Spleen (tissue), 7 donors: Measurements from ENCODE around the gene AASDHPPT.

Experiments
- POLR2A ChIP-seq, 3 donors: fragments of 450-650 bp; IDR thresholded peaks; one replicate each; pipeline ENCODE4 v1.5.1; 2017; ENCODE audit warnings: antibody characterized with exemption in 3 of 3, mild to moderate bottlenecking in 1 of 3
- POLR2AphosphoS5 ChIP-seq, 3 donors: sonication (generic); formaldehyde crosslinking; IDR thresholded peaks; one replicate each; pipeline ENCODE4 v1.5.1; 2017; ENCODE audit warnings: antibody characterized with exemption in 3 of 3
- TF ChIP-seq, protein P1 (sequence below), 11 experiments: fragments of 200-600 bp in 7 of 11; fragments of 450-650 bp in 4 of 11; sonication (generic) in 4 of 11; IDR thresholded peaks in 8 of 11; conservative IDR thresholded peaks in 3 of 11; 1 replicate in 7 of 11; 2 replicates in 4 of 11; pipeline versions ENCODE4 v1.4.0 to v1.8.0; 2016 to 2021; ENCODE audit warnings: antibody characterized with exemption in 11 of 11, inconsistent platforms in 4 of 11, mild to moderate bottlenecking in 1 of 11
- donor health status: DM: no; HTN: no; CAD: no; lungs with moderate emphysema.
- donor health status: DM: no; HTN: no; CAD: no.
- donor health status: DM: no; HTN: no; CAD: no.

DNA sequence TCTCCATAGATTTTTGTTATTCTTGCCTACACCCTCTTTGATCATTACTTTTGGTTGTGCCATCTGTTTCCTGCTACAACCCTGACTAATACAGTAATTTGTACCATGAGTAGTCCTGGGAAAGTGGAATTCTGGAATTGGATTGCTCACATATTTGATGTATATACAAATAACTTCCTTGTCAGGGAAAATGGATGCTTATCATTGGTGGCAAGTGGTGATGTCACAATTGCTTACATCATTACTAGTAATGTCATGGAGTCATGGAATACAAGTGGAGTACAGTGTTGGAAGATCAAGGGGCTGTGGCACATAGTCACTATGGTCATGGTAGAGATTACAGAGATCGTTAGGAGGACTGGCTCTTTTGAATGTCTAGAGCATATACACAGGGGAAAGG is 24.4 kb downstream of the AASDHPPT start:
- TF ChIP-seq, protein P1, sequence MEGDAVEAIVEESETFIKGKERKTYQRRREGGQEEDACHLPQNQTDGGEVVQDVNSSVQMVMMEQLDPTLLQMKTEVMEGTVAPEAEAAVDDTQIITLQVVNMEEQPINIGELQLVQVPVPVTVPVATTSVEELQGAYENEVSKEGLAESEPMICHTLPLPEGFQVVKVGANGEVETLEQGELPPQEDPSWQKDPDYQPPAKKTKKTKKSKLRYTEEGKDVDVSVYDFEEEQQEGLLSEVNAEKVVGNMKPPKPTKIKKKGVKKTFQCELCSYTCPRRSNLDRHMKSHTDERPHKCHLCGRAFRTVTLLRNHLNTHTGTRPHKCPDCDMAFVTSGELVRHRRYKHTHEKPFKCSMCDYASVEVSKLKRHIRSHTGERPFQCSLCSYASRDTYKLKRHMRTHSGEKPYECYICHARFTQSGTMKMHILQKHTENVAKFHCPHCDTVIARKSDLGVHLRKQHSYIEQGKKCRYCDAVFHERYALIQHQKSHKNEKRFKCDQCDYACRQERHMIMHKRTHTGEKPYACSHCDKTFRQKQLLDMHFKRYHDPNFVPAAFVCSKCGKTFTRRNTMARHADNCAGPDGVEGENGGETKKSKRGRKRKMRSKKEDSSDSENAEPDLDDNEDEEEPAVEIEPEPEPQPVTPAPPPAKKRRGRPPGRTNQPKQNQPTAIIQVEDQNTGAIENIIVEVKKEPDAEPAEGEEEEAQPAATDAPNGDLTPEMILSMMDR (IDR thresholded peaks at IDR 0.05 in 8 of 11, conservative IDR thresholded peaks at IDR 0.05 in 3 of 11), result no peak
- TF ChIP-seq POLR2AphosphoS5 (IDR thresholded peaks at IDR 0.05), result no peak
- no peak for TF ChIP-seq POLR2A (IDR thresholded peaks at IDR 0.05)
